GM21515 (cell line): ENCODE data around the gene PIRT.

Experiments used
- ATAC-seq: cut with Tn5 transposase; IDR thresholded peaks from one replicate; pipeline ENCODE4 v1.9.1; 2021; ENCODE audit not compliant: unreplicated experiment

The PIRT gene

DNA sequence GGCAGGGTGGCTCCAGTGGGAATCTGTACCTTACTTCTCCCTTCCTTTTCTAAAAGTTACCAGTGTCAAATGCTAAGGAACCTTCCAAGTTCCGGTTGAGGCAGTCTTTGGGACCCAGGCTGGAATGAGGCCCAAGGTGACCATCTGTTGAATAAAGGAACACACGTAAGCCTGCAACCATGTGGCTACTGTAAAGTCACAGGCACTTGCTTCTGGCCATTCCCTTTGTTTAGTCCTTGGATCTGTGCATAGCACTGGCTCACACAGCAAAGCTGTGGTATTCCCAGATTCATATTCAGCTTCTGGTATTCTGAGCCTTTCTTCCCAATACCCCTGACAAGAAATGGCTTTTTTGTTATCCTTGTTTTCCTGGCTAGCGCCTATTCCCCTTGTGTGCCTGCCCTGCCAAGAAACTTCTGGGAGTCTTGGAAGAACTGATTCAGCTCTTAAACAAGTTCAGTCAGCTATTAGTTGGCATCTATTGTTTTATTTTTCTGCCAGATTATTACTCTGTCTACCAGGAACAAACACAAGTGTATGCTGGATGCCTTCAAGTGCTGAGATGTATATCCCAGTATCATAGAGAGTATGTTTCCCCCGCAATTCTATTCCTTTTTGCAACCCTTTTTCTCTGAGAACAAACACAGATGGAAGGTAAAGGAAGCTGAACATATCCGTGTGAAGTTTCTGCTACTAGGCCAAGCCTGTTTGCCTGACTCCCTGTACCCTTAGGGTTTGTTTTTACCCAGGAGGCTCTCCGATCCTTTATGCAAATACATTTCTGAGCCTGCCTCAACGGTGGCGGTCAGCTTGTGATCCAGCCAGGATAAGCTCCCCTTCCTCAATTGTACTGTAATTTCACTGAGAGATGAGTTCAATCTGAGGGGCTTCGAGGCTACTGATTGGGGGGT, 47.1 kb downstream of the PIRT start:
- ATAC-seq = no peak

DNA sequence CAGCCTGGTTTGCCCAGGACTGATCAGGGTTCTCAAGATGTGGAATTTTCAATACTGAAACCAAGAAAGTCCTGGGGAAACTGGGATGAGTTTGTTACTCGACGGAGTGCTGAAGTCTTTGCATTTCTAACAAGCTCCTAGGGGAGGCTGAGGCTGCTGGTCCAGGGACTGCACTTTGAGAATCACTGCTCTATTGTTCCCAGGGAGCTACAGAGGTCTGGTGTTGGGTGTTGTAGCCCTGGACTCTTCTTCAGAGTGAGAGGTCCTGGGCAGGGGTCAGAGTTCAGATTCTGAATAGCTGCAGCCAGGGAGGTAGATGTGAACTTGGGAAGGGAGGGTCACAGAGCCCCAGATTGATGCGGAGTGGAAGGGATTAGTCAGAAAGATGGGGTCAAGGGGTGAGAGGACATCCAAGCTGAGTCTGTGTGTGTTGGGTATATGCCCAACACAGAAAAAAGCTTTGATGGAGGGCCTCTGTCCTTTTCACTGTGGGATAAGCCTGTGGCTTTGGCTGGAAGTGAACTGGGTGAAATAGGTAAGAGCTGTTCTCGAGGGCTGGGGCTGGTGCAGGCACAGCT, 48.1 kb downstream of the PIRT start:
- ATAC-seq = no peak

- ATAC-seq = no peak
These were observed 50.4 kb downstream of the PIRT start for GRCh38 chr17:10787306-10788045.

GRCh38 chr17:10785295-10785694, 52.6 kb downstream of the PIRT start:
- no peak for ATAC-seq

GRCh38 chr17:10779609-10780008, 58.3 kb downstream of the PIRT start:
- no peak for ATAC-seq

DNA sequence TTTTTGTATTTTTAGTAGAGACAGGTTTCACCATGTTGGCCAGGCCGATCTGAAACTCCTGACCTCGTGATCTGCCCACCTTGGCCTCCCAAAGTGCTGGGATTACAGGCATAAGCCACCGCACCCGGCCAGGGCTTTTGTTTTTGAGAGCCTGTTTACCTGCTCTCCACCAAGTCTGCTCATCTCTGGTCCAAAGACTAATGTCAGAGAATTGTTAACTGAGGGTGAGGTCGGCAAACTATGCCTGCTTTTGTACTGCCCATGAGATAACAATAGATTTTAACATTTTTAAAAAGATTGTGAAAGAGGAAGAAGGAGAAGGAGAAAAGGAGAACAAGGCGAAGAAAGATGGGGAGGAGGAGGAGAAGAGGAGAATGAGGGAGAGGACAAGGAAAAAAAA, 60.0 kb downstream of the PIRT start:
- ATAC-seq = no peak

- ATAC-seq = no peak
These were observed 60.6 kb downstream of the PIRT start for GRCh38 chr17:10777131-10777807.

DNA sequence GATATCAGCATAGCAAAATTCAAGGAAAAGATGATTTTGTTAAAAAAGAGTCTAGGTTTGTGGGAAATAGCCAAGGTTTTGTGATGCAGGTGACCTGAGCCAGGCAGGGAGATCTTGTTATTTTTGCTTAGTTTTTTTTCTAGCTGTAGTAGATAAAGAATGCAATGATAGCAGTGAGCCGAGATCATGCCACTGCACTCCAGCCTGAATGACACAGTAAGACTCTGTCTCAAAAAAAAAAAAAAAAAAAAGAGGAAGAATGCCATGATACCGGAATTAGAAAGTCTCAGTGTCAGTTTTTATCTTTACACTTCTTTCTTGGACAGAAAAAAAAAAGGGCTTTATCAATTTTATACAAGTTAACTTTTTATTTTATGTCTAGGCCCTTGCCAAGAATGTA, 61.5 kb downstream of the PIRT start:
- ATAC-seq = no peak

GRCh38 chr17:10775740-10776356, 62.0 kb downstream of the PIRT start:
- no peak for ATAC-seq

DNA sequence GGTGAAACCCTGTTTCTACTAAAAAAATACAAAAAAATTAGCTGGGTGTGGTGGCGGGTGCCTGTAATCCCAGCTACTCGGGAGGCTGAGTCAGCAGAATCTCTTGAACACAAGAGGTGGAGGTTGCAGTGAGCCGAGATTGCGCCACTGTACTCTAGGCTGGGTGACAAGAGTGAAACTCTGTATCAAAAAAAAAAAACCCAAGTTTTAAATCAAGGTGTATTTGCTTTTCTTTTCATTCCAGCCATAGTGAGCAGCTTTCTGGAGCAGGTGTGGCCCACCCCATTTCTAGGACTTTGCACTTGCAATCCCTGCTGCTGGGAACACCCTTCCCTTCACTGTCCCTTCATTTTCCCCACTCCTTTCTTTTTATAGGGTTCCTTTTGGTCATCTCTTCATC, 62.8 kb downstream of the PIRT start:
- no peak for ATAC-seq

DNA sequence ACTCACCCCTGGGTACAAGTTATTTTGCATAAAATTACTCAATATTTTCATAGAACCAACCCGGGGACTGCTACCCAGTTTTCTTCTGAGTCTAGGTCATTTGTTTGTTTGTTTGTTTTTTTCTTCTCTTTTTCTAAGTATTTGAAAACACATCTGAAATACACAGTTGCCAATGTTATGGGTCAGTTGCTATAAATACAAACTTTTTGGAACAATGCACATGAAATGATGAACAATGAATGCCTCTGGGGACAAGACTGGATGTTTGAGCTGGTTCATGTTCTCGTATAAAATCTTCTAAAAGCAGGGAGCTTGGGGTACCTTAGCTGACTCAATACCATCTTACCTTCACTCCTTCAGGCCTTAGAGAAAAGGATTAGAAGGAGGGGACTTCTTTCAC, 64.5 kb downstream of the PIRT start:
- no peak for ATAC-seq
